MCF 10A (cell line): ENCODE measurements around the gene FST. TPM values are rescaled to one million over a fixed set of nuclear protein-coding genes. Genes with fewer than 3 reads are reported as not detected.

Experiments
- BruUV-seq: library from RNA; stranded (reverse); fragments of 400-500 nt; replicated peaks from 2 replicates; lab custom pipeline; 2021; lab: Mats Ljungman, UMichigan
- CTCF ChIA-PET: fragments of 300-600 bp; sonication (Branson Sonifier 250); formaldehyde crosslinking; extraction: SDS; loops from one replicate; lab custom pipeline; 2021; ENCODE audit warnings: antibody characterized with exemption, inconsistent platforms; lab: Yijun Ruan, JAX
- POLR2A ChIA-PET: fragments of 300-600, 350-650 bp; sonication (Branson Sonifier 250); formaldehyde crosslinking; extraction: SDS; loops from one replicate; lab custom pipeline; 2020; ENCODE audit warnings: antibody characterized with exemption, inconsistent platforms; lab: Yijun Ruan, JAX
- DNase-seq: peaks from one replicate; pipeline ENCODE4 v3.0.0-alpha.2; 2018; ENCODE audit not compliant: unreplicated experiment
- H3K27ac Mint-ChIP-seq: one replicate; pipeline ENCODE4 v1.8.0; 2022; ENCODE audit warnings: mild to moderate bottlenecking, low read depth, mixed read lengths; ENCODE audit not compliant: unreplicated experiment
- H3K27me3 Mint-ChIP-seq: one replicate; pipeline ENCODE4 v1.8.0; 2022; ENCODE audit warnings: mixed read lengths; ENCODE audit not compliant: insufficient read depth, unreplicated experiment
- H3K36me3 Mint-ChIP-seq: one replicate; pipeline ENCODE4 v1.8.0; 2022; ENCODE audit warnings: mild to moderate bottlenecking, moderate library complexity, mixed read lengths; ENCODE audit not compliant: insufficient read depth, unreplicated experiment
- H3K4me1 Mint-ChIP-seq: one replicate; pipeline ENCODE4 v1.8.0; 2022; ENCODE audit warnings: mixed read lengths; ENCODE audit not compliant: insufficient read depth, unreplicated experiment
- H3K4me3 Mint-ChIP-seq: one replicate; pipeline ENCODE4 v1.8.0; 2022; ENCODE audit warnings: mild to moderate bottlenecking, moderate library complexity, mixed read lengths; ENCODE audit not compliant: unreplicated experiment
- H3K9me3 Mint-ChIP-seq: one replicate; pipeline ENCODE4 v1.8.0; 2022; ENCODE audit warnings: mixed read lengths; ENCODE audit not compliant: unreplicated experiment
- intact Hi-C: fragments of 100-400 bp; cut with micrococcal nuclease; formaldehyde crosslinking; loops from 2 replicates; pipeline ENCODE4 v1.14.1; 2022
- total RNA-seq: library from RNA; stranded (reverse); gene quantifications from 2 replicates; pipeline ENCODE4 v1.2.3, GENCODE V29; 2022
- TF ChIP-seq, protein P1 (sequence below): fragments of 200-600 bp; IDR thresholded peaks from one replicate; pipeline ENCODE4 v1.8.0; 2022; ENCODE audit warnings: antibody characterized with exemption, mild to moderate bottlenecking; ENCODE audit not compliant: unreplicated experiment

The FST gene
- total RNA-seq, 1 experiment from 2014 or later, result 7.3 TPM

DNA sequence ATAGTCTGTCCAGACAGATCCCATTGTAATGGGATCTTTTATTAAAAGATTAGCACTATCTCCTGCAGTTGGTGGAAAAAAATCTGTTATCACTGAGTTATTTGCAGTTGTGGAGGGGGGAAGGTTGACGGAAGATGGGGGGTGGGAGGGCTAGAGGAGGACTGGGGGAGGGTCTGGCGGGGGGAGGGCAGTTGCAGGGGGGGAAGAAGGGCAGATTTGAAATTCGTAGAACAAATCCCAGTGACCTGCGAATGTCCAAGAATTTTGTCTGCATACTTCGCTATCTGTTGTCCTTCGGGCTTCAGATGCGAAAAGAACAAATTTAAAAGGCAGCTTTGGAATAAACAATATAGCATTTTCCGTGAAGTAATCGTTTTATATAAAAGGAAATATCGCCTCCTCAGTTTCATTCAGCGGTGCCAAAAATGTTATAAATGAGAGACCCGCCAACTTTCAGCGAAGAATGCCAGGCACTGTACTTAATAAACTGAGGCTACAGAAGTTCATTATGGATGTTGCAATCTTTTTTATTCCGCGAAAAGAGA, 1.3 kb upstream of the FST start:
- Mint-ChIP-seq H3K27ac (no peak overlapping the region), H3K4me3 (peak overlapping the region; percentile 79), H3K4me1 (peaks cover 23% of the 10 kb centered on the region), H3K27me3 (no peaks in the 10 kb centered on the region), H3K9me3 (no peaks in the 10 kb centered on the region), H3K36me3 (no peaks in the 10 kb centered on the region)
- TF ChIP-seq, protein P1, sequence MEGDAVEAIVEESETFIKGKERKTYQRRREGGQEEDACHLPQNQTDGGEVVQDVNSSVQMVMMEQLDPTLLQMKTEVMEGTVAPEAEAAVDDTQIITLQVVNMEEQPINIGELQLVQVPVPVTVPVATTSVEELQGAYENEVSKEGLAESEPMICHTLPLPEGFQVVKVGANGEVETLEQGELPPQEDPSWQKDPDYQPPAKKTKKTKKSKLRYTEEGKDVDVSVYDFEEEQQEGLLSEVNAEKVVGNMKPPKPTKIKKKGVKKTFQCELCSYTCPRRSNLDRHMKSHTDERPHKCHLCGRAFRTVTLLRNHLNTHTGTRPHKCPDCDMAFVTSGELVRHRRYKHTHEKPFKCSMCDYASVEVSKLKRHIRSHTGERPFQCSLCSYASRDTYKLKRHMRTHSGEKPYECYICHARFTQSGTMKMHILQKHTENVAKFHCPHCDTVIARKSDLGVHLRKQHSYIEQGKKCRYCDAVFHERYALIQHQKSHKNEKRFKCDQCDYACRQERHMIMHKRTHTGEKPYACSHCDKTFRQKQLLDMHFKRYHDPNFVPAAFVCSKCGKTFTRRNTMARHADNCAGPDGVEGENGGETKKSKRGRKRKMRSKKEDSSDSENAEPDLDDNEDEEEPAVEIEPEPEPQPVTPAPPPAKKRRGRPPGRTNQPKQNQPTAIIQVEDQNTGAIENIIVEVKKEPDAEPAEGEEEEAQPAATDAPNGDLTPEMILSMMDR, result no peak
- DNase-seq, result no peak
- ChIA-PET POLR2A (no interaction called here), CTCF (interaction anchor here (0.6 to 1.5 kb wide), 3 partner anchors 216 to 757 kb away, joined by 3 to 6 read pairs (median 5); no protein-coding TSS in a partner anchor)
- no TSS peak for BruUV-seq
- intact Hi-C loops, result loop anchor here (2.0 to 10.0 kb wide), 6 partner anchors 42 to 586 kb away; no protein-coding TSS in a partner anchor

DNA sequence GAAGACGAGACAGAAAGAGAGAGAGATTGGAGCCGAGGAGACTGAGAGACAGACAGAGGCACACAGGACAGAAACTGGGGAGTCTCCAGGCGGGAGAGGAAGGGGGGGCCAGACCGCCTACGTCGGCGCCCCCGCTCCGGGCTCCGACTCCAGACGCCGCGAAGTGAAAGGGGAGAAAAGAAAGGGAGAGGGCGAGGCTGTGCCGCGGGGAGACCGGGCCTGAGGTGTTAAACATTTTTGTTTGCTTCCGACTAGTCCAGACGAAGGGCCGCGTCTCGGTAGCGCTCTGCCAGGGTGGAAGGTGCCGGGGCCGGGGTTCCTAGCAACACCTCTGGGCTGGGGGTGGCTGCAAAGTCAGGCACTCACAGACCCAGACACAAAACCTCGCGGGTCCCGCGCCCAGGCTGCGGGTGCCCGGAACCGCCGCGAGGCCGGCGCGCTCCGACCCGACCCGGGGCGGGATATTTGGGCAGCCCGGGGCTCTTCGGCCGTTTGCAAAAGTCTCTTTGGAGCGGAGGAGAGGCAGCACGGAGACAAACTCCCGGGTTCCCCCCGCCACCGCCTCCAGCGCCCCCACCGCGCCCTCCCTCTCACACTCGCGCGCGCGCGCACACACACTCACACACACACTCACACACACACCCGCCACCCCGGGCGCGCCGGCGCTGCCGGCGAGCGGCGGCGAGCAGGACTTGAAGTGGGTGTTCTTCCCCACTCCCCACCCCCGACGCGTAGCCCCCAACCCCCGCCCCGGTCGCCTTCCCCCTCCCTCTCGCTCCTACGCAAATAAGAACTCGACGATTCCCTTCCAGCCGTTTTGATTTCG, 626 bp upstream of the FST start:
- DNase-seq, result peak; percentile 45
- CTCF ChIA-PET, result interaction anchor here (0.6 to 1.0 kb wide), 2 partner anchors 271 to 756 kb away, joined by 4 to 5 read pairs; no protein-coding TSS in a partner anchor

DNA sequence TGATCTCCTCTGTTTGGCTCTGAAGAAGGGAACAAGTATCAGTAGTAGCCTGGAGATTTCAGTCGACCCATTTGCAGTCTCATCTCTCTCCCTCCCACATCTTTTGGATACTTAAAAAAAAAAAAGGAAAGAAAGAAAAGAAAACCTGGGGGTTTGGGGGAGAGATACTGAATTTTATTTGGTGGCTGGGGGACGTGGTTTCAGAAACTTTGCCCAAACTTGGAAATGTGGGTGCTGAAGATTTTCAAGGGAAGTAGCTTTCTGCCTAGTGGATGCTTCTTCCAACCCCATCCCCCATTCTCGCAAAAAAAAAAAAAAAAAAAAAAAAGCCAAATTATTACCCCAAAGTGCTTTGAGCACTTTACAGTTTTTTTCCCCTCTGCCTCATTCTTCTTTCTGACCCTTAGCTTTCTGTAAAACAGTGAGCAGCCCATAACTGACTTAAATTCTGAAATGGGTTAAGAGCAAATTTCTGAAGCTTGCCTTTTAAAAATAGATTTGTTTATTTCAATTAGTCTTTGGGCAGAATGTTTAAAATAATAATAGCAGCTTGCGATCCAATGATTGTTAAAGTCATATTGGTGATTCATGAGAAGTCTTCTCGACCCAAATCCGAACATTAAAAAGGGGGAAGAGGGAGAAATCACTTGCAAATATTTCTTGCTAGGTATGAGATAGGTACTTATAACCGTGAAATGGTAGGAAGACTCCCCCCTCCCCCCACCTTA, 894 bp downstream of the FST start:
- no peaks in the 10 kb centered on the region for H3K27me3 Mint-ChIP-seq
- H3K27ac Mint-ChIP-seq, result no peak overlapping the region
- TF ChIP-seq, protein P1, result no peak
- peaks cover 23% of the 10 kb centered on the region for H3K4me1 Mint-ChIP-seq
- no peaks in the 10 kb centered on the region for H3K36me3 Mint-ChIP-seq
- ChIA-PET POLR2A (interaction anchor here (0.7 to 1.9 kb wide), 9 partner anchors 10 to 741 kb away, joined by 3 to 5 read pairs (median 3); partner anchors contain the start of gene NDUFS4), CTCF (interaction anchor here (0.6 to 2.9 kb wide), 5 partner anchors 14 to 766 kb away, joined by 3 to 9 read pairs (median 6); no protein-coding TSS in a partner anchor)
- H3K9me3 Mint-ChIP-seq, result no peaks in the 10 kb centered on the region
- intact Hi-C loops, result no loop called here
- TSS peak; percentile 24 for BruUV-seq
- peak; percentile 6 for DNase-seq
- H3K4me3 Mint-ChIP-seq, result peak overlapping the region; percentile 79

More for the DNA sequence above, 626 bp upstream of the FST start:
- H3K9me3 Mint-ChIP-seq, result no peaks in the 10 kb centered on the region
- no peak overlapping the region for H3K27ac Mint-ChIP-seq
- H3K36me3 Mint-ChIP-seq, result no peaks in the 10 kb centered on the region
- POLR2A ChIA-PET, result no interaction called here
- intact Hi-C loops, result loop anchor here (2.0 to 10.0 kb wide), 6 partner anchors 43 to 585 kb away; no protein-coding TSS in a partner anchor
- no TSS peak for BruUV-seq
- TF ChIP-seq, protein P1, result no peak
- H3K27me3 Mint-ChIP-seq, result no peaks in the 10 kb centered on the region
- H3K4me1 Mint-ChIP-seq, result peaks cover 23% of the 10 kb centered on the region
- peak overlapping the region; percentile 79 for H3K4me3 Mint-ChIP-seq
